Endothelial cell of umbilical vein (primary cell): Measurements from ENCODE around the gene STN1.

Experiments
- CTCF ChIP-seq, 2 donors: IDR thresholded peaks; 1 replicate in 1 of 2; 2 replicates in 1 of 2; pipeline ENCODE4 v1.5.1; 2011; ENCODE audit warnings: low read length in 2 of 2, mild to moderate bottlenecking in 2 of 2, moderate library complexity in 2 of 2, control low read depth in 1 of 2, inconsistent platforms in 1 of 2, low read depth in 1 of 2; ENCODE audit not compliant: insufficient read depth in 1 of 2; ENCODE audit errors: extremely low read depth in 1 of 2
- MAX ChIP-seq: IDR thresholded peaks from 2 replicates; pipeline ENCODE4 v1.6.1; 2011; ENCODE audit not compliant: insufficient read depth, insufficient read length
- MYC ChIP-seq: IDR thresholded peaks from one replicate; pipeline ENCODE4 v1.6.1; 2011; ENCODE audit warnings: mild to moderate bottlenecking, low read depth, low read length
- POLR2A ChIP-seq: IDR thresholded peaks from 2 replicates; pipeline ENCODE4 v1.6.1; 2012; ENCODE audit warnings: low read depth, mild to moderate bottlenecking, control low read depth, low read length
- POLR2AphosphoS5 ChIP-seq: IDR thresholded peaks from 2 replicates; pipeline ENCODE4 v1.6.1; 2012; ENCODE audit warnings: low read depth, mild to moderate bottlenecking, control low read depth, low read length, moderate library complexity; ENCODE audit not compliant: insufficient read depth

DNA sequence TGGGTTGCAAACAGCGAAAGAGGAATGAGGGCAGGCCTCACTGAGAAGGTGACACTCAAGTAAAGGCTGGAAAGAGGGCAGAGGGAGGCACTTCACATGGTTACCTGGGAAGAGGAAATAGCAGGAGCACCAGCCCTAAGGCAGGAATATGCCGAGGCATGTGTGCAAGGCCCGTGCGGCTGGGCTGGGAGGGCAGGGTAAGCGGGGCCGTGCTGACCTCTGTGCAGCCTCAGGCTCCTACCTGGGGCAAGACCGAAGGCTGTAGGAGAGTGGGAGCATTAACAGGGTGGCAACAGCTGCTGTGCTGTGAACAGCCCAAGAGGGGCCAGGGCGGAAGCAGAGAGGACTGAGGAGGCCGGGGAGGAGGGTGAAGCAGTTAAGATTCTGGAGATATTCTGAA, 38.6 kb downstream of the STN1 start:
- TF ChIP-seq POLR2AphosphoS5 (no peak), CTCF (IDR thresholded peaks at IDR 0.05; ENCODE audit: extremely low read depth in 1 of 2, insufficient read depth in 1 of 2, low read depth in 1 of 2, low read length in 2 of 2) (no peak), POLR2A (no peak), MYC (no peak), MAX (no peak)
